NCI-H128 (cell line): Measurements from ENCODE around the gene IFNG-AS1.

Experiments used
- DNase-seq: peaks from one replicate; lab custom pipeline; 2025; ENCODE audit not compliant: unreplicated experiment; lab: John Stamatoyannopoulos, UW

IFNG-AS1 gene

GRCh38 chr12:67993143-67993542 is 3.9 kb downstream of the IFNG-AS1 start:
- DNase-seq: no peak

GRCh38 chr12:67994046-67994445 is 4.8 kb downstream of the IFNG-AS1 start:
- no peak for DNase-seq

DNA sequence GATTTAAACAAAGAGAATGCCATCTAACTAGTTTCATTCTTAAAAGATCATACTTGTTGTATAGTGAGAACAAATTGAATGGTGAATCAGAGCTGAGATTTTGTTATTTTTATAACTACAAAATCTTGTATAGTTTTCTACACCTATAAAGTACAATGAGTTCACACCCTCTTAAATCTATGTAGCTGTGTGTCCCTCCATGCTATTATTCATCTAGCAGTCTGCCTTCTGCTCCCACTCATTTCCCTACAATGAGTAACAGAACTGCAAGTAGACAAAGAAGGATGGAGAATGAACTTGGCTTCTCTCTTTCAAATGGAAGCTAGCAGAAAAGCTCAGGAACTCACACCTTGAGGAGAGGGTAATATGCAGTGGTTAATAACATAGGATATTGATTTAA is 7.1 kb downstream of the IFNG-AS1 start:
- DNase-seq: no peak

DNA sequence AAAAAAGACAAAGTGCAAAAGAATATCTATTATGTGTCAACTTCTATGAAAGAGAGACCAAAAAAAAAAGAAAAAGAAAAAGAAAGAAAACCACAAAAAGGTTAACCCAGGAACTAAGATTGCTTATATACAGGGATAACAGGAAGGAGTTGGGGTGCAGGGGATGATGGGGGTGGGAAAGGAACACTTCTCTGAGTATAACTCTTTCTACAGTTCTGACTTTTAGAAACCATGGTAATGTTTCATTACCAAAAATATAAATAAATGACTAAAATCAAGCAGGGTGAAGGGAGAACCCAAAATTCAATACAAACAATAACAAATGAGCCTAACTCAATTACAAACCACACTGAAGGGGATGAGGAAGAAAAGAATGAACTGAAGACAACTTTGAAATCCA is 9.1 kb downstream of the IFNG-AS1 start:
- no peak for DNase-seq

- DNase-seq: no peak
These were observed 10.0 kb downstream of the IFNG-AS1 start for GRCh38 chr12:67999244-67999643.

- DNase-seq: no peak
These were observed 12.5 kb downstream of the IFNG-AS1 start for GRCh38 chr12:68001486-68002466.

GRCh38 chr12:68003777-68004176 is 14.5 kb downstream of the IFNG-AS1 start:
- no peak for DNase-seq

- DNase-seq: no peak
These were observed 17.8 kb downstream of the IFNG-AS1 start for GRCh38 chr12:68007033-68007432.

DNA sequence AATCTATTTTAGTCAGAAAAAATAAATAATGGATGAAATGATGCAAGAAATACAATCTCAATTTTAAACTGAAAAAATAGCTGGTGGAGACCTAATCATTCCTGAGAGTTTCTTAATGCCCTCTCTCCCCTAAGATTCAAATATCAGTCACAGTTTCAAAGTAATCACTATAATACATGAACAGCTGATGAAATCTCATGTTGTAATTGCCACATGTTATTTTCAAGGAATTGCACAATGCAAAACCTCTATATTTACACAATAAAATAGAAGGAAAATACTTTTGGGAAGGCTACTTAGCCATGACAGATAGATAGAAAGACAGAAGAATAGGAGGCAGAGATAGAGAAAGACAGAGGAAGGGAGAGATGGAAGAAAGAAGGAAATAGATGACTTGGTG is 18.2 kb downstream of the IFNG-AS1 start:
- DNase-seq: no peak

- DNase-seq: no peak
These were observed 22.1 kb downstream of the IFNG-AS1 start for GRCh38 chr12:68011206-68011881.

DNA sequence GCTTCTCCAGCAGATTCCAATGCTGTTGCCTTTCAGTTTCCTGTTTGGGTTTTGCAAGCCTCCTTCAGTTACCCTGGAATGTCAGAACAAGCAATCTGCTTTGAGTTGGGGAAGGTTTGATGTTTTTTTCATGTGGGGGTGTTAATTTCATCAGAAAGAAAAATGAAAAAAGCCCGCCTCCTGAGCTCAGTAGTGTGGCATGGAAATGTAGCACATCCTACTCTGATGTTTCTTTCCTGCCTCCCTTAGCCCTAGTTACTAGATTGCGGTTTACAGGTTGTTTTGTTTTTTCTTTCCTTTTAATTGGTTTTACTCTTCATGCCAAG is 22.6 kb downstream of the IFNG-AS1 start:
- no peak for DNase-seq

GRCh38 chr12:68012712-68013111 is 23.5 kb downstream of the IFNG-AS1 start:
- DNase-seq: peak; percentile 35

GRCh38 chr12:68013181-68013580 is 23.9 kb downstream of the IFNG-AS1 start:
- DNase-seq: no peak

GRCh38 chr12:68016136-68016535 is 26.9 kb downstream of the IFNG-AS1 start:
- no peak for DNase-seq

GRCh38 chr12:68018315-68018714 is 29.1 kb downstream of the IFNG-AS1 start:
- no peak for DNase-seq

- no peak for DNase-seq
These were observed 30.8 kb downstream of the IFNG-AS1 start for GRCh38 chr12:68020049-68020448.

- no peak for DNase-seq
These were observed 31.5 kb downstream of the IFNG-AS1 start for GRCh38 chr12:68020699-68021098.

GRCh38 chr12:68028647-68029046 is 39.4 kb downstream of the IFNG-AS1 start:
- no peak for DNase-seq

DNA sequence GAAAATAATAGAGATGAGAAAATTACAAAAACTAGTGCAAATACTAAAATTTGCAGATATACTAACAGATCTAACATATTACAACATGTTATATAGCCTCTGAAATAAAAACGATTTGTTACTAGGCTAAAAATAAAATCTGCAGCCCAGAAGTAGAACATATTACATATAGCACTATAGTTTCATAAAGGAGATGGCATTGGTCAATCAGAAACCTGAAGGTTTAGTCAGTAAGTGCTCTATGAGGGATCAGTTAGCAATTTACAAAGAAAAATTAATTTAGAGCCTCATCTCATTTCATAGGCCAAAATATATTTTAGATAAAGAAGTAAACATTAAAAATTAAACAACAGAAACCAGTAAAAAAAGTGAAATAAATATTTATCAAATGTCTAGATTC is 41.0 kb downstream of the IFNG-AS1 start:
- no peak for DNase-seq

DNA sequence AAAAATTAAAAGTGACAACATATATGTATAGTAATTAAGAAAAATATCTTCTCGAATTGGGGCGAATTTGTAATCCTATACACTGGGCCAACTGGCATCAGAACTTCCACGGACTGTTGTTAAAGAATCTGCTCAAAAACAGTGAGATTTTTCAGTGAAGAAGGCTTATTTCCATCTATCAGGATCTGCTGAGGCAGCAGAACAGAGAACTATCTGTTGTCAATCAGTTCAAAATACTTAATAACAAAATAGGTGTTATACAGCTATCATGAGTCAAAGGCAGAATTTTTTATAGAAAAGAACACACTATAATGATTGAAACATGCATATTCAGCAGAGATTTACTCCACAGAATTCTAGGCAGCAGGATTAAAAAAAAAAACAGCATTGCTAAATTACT is 41.9 kb downstream of the IFNG-AS1 start:
- DNase-seq: no peak

DNA sequence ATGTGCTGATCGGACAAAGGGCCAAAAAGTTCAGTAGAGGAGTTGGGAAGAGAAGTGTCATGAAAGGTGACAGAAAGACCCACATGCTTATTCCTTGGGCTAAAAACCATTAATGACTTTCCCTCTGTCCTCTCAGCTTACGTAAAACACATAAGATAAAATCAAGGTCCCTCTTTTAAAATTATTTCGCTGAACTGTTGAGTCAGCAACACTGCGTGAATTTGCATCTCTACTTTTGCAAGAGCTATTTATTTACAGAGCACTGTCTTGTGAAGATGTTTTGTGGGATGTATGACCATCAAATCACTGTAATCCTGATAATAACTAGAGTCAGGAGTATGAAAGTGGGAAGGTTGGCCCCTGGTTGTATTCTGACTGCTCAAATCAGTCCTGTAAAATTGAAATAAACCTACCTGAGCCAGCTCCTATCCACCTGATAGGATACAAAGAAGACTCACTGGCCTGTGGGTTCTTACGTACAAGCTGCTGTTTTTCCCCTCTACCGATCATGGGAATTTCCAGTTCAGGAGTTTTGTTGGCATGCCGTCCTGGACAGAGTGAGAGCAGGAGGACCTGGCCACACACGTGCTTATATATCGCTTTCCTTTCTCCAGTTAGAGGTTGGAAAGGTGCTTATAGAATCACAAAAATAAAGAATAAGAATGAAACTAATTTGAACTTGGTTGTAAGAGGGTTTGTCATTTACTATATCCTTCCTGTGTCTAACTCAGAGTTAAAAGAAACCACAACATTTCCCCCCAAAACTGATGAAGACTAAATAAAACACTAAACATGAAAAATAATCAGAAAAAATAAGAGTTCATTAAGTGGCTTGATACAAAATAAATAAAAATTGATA is 42.9 kb downstream of the IFNG-AS1 start:
- no peak for DNase-seq
